HCT116 (cell line): ENCODE results near the gene HMGB2.

ENCODE experiments used
- EGR1 ChIP-seq: IDR thresholded peaks from 2 replicates; pipeline ENCODE4 v1.6.1; 2012; ENCODE audit warnings: low read depth
- EZH2 ChIP-seq: fragments of 200-600 bp; sonication (generic); IDR thresholded peaks from 2 replicates; pipeline ENCODE4 v1.6.1; 2017; ENCODE audit warnings: antibody characterized with exemption, mixed run types
- EZH2phosphoT487 ChIP-seq: fragments of 200-600 bp; IDR thresholded peaks from 2 replicates; pipeline ENCODE4 v1.6.1; 2018; ENCODE audit warnings: antibody characterized with exemption, borderline replicate concordance
- POLR2A ChIP-seq: IDR thresholded peaks from 2 replicates; pipeline ENCODE4 v1.7.0; 2011; ENCODE audit warnings: borderline replicate concordance; ENCODE audit not compliant: insufficient read depth, insufficient read length; ENCODE audit errors: extremely low read depth
- SP1 ChIP-seq: IDR thresholded peaks from 2 replicates; pipeline ENCODE4 v1.6.1; 2012; ENCODE audit warnings: low read depth
- YY1 ChIP-seq: IDR thresholded peaks from 2 replicates; pipeline ENCODE4 v1.6.1; 2011; ENCODE audit warnings: low read length, low read depth, moderate library complexity, mild to moderate bottlenecking; ENCODE audit not compliant: insufficient replicate concordance; ENCODE audit errors: extremely low read depth
- ZFX ChIP-seq: fragments of 450-650 bp; IDR thresholded peaks from 2 replicates; pipeline ENCODE4 v1.6.1; 2017
- TF ChIP-seq, protein P1 (sequence below), 3 experiments: fragments of 200-600 bp in 1 of 3; sonication (generic) in 1 of 3; IDR thresholded peaks in 2 of 3; conservative IDR thresholded peaks in 1 of 3; 2 replicates each; pipeline ENCODE4 v1.5.1; 2012 to 2017; ENCODE audit warnings: low read depth in 2 of 3, low read length in 2 of 3, antibody characterized with exemption in 1 of 3, borderline replicate concordance in 1 of 3, control low read depth in 1 of 3, mild to moderate bottlenecking in 1 of 3, mixed read lengths in 1 of 3, mixed run types in 1 of 3, moderate library complexity in 1 of 3; ENCODE audit not compliant: insufficient read depth in 1 of 3
- TF ChIP-seq, protein P2 (sequence below): IDR thresholded peaks from 2 replicates; pipeline ENCODE4 v1.6.1; 2011; ENCODE audit warnings: mild to moderate bottlenecking, low read length, moderate library complexity; ENCODE audit not compliant: insufficient replicate concordance; ENCODE audit errors: extremely low read depth

DNA sequence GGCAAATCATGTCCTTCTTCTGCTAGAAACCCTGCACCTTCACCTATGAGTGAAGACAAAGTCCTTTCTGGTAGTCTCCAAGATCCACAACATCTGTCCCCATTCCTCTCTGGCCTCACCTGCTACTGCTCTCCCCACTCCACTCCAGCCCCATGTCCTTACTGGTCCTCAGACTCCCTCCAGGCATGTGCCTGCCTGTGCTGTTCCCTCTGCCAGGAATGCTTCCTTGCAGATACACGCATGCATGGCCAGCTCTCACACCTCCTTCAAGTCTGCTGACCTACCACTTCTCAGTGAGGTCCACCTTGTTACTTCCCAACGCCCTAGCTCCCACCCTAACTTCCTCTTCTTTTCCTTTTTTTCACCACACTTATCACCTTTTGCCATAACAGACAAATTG lies 18.1 kb downstream of the HMGB2 start:
- TF ChIP-seq, protein P1, sequence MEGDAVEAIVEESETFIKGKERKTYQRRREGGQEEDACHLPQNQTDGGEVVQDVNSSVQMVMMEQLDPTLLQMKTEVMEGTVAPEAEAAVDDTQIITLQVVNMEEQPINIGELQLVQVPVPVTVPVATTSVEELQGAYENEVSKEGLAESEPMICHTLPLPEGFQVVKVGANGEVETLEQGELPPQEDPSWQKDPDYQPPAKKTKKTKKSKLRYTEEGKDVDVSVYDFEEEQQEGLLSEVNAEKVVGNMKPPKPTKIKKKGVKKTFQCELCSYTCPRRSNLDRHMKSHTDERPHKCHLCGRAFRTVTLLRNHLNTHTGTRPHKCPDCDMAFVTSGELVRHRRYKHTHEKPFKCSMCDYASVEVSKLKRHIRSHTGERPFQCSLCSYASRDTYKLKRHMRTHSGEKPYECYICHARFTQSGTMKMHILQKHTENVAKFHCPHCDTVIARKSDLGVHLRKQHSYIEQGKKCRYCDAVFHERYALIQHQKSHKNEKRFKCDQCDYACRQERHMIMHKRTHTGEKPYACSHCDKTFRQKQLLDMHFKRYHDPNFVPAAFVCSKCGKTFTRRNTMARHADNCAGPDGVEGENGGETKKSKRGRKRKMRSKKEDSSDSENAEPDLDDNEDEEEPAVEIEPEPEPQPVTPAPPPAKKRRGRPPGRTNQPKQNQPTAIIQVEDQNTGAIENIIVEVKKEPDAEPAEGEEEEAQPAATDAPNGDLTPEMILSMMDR (IDR thresholded peaks at IDR 0.05 in 2 of 3, conservative IDR thresholded peaks at IDR 0.05 in 1 of 3; ENCODE audit: borderline replicate concordance in 1 of 3, insufficient read depth in 1 of 3, low read depth in 2 of 3, low read length in 2 of 3): no peak
- TF ChIP-seq SP1 (no peak), EZH2 (no peak), POLR2A (no peak), YY1 (no peak), EZH2phosphoT487 (no peak), EGR1 (no peak), ZFX (no peak)
- TF ChIP-seq, protein P2, sequence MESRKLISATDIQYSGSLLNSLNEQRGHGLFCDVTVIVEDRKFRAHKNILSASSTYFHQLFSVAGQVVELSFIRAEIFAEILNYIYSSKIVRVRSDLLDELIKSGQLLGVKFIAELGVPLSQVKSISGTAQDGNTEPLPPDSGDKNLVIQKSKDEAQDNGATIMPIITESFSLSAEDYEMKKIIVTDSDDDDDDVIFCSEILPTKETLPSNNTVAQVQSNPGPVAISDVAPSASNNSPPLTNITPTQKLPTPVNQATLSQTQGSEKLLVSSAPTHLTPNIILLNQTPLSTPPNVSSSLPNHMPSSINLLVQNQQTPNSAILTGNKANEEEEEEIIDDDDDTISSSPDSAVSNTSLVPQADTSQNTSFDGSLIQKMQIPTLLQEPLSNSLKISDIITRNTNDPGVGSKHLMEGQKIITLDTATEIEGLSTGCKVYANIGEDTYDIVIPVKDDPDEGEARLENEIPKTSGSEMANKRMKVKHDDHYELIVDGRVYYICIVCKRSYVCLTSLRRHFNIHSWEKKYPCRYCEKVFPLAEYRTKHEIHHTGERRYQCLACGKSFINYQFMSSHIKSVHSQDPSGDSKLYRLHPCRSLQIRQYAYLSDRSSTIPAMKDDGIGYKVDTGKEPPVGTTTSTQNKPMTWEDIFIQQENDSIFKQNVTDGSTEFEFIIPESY: no peak
